HEK293 (cell line): ENCODE results near the gene DENND10.

Experiments used
- CTCF ChIA-PET: fragments of 350-600 bp; formaldehyde crosslinking; extraction: SDS; loops from one replicate; lab custom pipeline; 2021; ENCODE audit warnings: antibody characterized with exemption; lab: Yijun Ruan, JAX
- POLR2A ChIA-PET: fragments of 300-600 bp; formaldehyde crosslinking; extraction: SDS; loops from one replicate; lab custom pipeline; 2020; ENCODE audit warnings: antibody characterized with exemption, inconsistent platforms; lab: Yijun Ruan, JAX
- H3K27ac ChIP-seq: fragments of 200-500 bp; sonication (Bioruptor generic); 2 replicates; pipeline ENCODE4 v1.5.1; 2014; ENCODE audit warnings: low read depth, low read length, control low read depth, inconsistent platforms; ENCODE audit errors: extremely low read depth
- H3K36me3 ChIP-seq, 2 experiments: fragments of 200-500 bp in 1 of 2; sonication (Bioruptor generic) in 1 of 2; 1 replicate in 1 of 2; 2 replicates in 1 of 2; pipeline ENCODE4 v1.5.1; 2014 to 2017; ENCODE audit warnings: inconsistent platforms in 2 of 2, low read length in 2 of 2; ENCODE audit not compliant: control insufficient read depth in 2 of 2, insufficient read depth in 1 of 2
- H3K4me1 ChIP-seq: fragments of 200-500 bp; sonication (Bioruptor generic); 2 replicates; pipeline ENCODE4 v1.5.1; 2014; ENCODE audit warnings: mild to moderate bottlenecking, low read length, inconsistent platforms; ENCODE audit not compliant: control insufficient read depth, insufficient read depth
- H3K4me3 ChIP-seq: 2 replicates; pipeline ENCODE4 v1.5.1; 2011; ENCODE audit warnings: low read depth, mild to moderate bottlenecking, control low read depth, low read length, moderate library complexity
- H3K9me3 ChIP-seq: fragments of 200-500 bp; sonication (Bioruptor generic); 2 replicates; pipeline ENCODE4 v1.5.1; 2014; ENCODE audit warnings: low read depth, low read length, inconsistent platforms; ENCODE audit not compliant: control insufficient read depth, insufficient read depth
- KLF1 ChIP-seq: fragments of 450-650 bp; formaldehyde crosslinking; IDR thresholded peaks from 2 replicates; pipeline ENCODE4 v1.5.1; 2016; ENCODE audit warnings: missing biosample characterization, missing genetic modification characterization
- KLF16 ChIP-seq: fragments of 450-650 bp; formaldehyde crosslinking; IDR thresholded peaks from 2 replicates; pipeline ENCODE4 v1.5.1; 2017; ENCODE audit warnings: missing biosample characterization, missing genetic modification characterization
- KLF8 ChIP-seq: fragments of 450-650 bp; formaldehyde crosslinking; IDR thresholded peaks from 2 replicates; pipeline ENCODE4 v1.5.1; 2016; ENCODE audit warnings: missing biosample characterization, missing genetic modification characterization
- REPIN1 ChIP-seq: fragments of 450-650 bp; formaldehyde crosslinking; IDR thresholded peaks from 2 replicates; pipeline ENCODE4 v1.5.1; 2017; ENCODE audit warnings: missing biosample characterization, missing genetic modification characterization, low read depth
- SCRT1 ChIP-seq: fragments of 450-650 bp; formaldehyde crosslinking; IDR thresholded peaks from 2 replicates; pipeline ENCODE4 v1.5.1; 2016; ENCODE audit warnings: missing biosample characterization, missing genetic modification characterization, borderline replicate concordance
- SP2 ChIP-seq: fragments of 450-650 bp; formaldehyde crosslinking; IDR thresholded peaks from 2 replicates; pipeline ENCODE4 v1.5.1; 2016; ENCODE audit warnings: missing biosample characterization, missing genetic modification characterization
- SP7 ChIP-seq: fragments of 450-650 bp; formaldehyde crosslinking; IDR thresholded peaks from 2 replicates; pipeline ENCODE4 v1.5.1; 2016; ENCODE audit warnings: missing biosample characterization, missing genetic modification characterization
- YY1 ChIP-seq: fragments of 450-650 bp; formaldehyde crosslinking; IDR thresholded peaks from 2 replicates; pipeline ENCODE4 v1.5.1; 2018; ENCODE audit warnings: missing biosample characterization, missing genetic modification characterization
- YY2 ChIP-seq: fragments of 450-650 bp; formaldehyde crosslinking; IDR thresholded peaks from 2 replicates; pipeline ENCODE4 v1.5.1; 2016; ENCODE audit warnings: missing biosample characterization, missing genetic modification characterization
- ZNF175 ChIP-seq: fragments of 450-650 bp; formaldehyde crosslinking; IDR thresholded peaks from 2 replicates; pipeline ENCODE4 v1.5.1; 2016; ENCODE audit warnings: missing biosample characterization, missing genetic modification characterization
- ZNF2 ChIP-seq: fragments of 450-650 bp; formaldehyde crosslinking; IDR thresholded peaks from 2 replicates; pipeline ENCODE4 v1.5.1; 2016; ENCODE audit warnings: missing biosample characterization, missing genetic modification characterization
- ZNF341 ChIP-seq: fragments of 450-650 bp; formaldehyde crosslinking; IDR thresholded peaks from 2 replicates; pipeline ENCODE4; 2016; ENCODE audit warnings: low read depth, missing biosample characterization, missing genetic modification characterization
- ZNF561 ChIP-seq: fragments of 450-650 bp; IDR thresholded peaks from 2 replicates; pipeline ENCODE4 v1.5.1; 2018; ENCODE audit warnings: missing biosample characterization, missing genetic modification characterization, borderline replicate concordance
- ZNF596 ChIP-seq: fragments of 450-650 bp; IDR thresholded peaks from 2 replicates; pipeline ENCODE4 v1.5.0; 2018; ENCODE audit warnings: missing biosample characterization, mild to moderate bottlenecking, missing genetic modification characterization, moderate library complexity
- ZNF658 ChIP-seq: fragments of 450-650 bp; formaldehyde crosslinking; IDR thresholded peaks from 2 replicates; pipeline ENCODE4; 2016; ENCODE audit warnings: missing biosample characterization, missing genetic modification characterization
- ZNF76 ChIP-seq: fragments of 450-650 bp; formaldehyde crosslinking; IDR thresholded peaks from 2 replicates; pipeline ENCODE4; 2016; ENCODE audit warnings: low read depth, missing biosample characterization, missing genetic modification characterization, borderline replicate concordance
- TF ChIP-seq, protein P1 (sequence below): fragments of 450-650 bp; formaldehyde crosslinking; IDR thresholded peaks from 2 replicates; pipeline ENCODE4 v1.5.1; 2016; ENCODE audit warnings: missing biosample characterization, missing genetic modification characterization
- TF ChIP-seq, protein P2 (sequence below): fragments of 450-650 bp; formaldehyde crosslinking; IDR thresholded peaks from 2 replicates; pipeline ENCODE4; 2016; ENCODE audit warnings: missing biosample characterization, missing genetic modification characterization
- TF ChIP-seq, protein P3 (sequence below): fragments of 450-650 bp; formaldehyde crosslinking; IDR thresholded peaks from 2 replicates; pipeline ENCODE4 v1.5.1; 2016; ENCODE audit warnings: missing biosample characterization, missing genetic modification characterization
- TF ChIP-seq, protein P4 (sequence below): fragments of 450-650 bp; formaldehyde crosslinking; optimal IDR thresholded peaks from 2 replicates; pipeline ENCODE3; 2016; ENCODE audit warnings: missing biosample characterization, mild to moderate bottlenecking, missing genetic modification characterization
- TF ChIP-seq, protein P5 (sequence below): fragments of 450-650 bp; formaldehyde crosslinking; IDR thresholded peaks from 2 replicates; pipeline ENCODE4 v1.5.1; 2016; ENCODE audit warnings: missing biosample characterization, missing genetic modification characterization
- TF ChIP-seq, protein P6 (sequence below): fragments of 450-650 bp; formaldehyde crosslinking; IDR thresholded peaks from 2 replicates; pipeline ENCODE4 v1.5.1; 2016; ENCODE audit warnings: missing biosample characterization, missing genetic modification characterization
- TF ChIP-seq, protein P7 (sequence below): sonication (generic); formaldehyde crosslinking; IDR thresholded peaks from 2 replicates; pipeline ENCODE4 v1.8.1; 2022; ENCODE audit warnings: mild to moderate bottlenecking, moderate library complexity, missing genetic modification reagents
- TF ChIP-seq, protein P8 (sequence below): fragments of 450-650 bp; formaldehyde crosslinking; IDR thresholded peaks from 2 replicates; pipeline ENCODE4 v1.5.1; 2016; ENCODE audit warnings: missing biosample characterization, missing genetic modification characterization

The DENND10 gene, protein sequence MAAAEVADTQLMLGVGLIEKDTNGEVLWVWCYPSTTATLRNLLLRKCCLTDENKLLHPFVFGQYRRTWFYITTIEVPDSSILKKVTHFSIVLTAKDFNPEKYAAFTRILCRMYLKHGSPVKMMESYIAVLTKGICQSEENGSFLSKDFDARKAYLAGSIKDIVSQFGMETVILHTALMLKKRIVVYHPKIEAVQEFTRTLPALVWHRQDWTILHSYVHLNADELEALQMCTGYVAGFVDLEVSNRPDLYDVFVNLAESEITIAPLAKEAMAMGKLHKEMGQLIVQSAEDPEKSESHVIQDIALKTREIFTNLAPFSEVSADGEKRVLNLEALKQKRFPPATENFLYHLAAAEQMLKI

DNA sequence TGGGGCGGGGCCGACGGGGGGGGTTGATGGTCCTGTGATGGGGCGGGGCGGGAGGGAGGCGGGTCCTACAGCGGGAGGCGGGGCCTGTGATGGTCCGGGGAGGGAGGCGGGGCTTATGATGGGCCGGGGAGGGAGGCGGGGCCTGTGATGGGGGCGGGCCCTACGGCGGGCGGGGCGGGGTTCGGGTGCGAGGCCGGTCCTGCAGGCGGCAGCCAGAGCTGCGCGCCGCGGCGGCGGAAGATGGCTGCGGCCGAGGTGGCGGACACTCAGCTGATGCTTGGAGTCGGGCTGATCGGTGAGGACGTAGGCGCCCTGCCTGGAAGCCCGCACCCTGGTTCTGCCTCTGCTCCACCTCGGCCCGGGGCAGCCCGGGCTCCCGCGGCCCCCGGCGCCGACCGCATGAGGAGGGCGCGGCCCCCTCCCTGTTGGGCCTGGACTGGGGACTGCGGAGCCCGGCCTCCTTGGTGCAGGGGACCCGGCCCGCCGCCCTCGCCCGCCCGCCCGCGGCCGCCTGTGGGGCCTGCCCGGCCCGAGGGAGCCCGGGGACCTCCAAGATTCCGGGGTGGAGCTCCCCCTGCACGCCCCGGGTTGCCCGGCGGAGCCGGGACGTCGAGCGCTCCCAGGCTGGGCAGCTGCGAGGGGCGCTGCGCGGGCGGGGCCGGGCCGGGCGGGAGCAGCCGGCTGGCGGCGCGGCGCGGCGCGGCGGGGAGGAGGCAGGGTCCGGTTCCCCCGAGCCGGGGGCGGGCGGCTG is at the start of gene DENND10:
Gene DENND10 (plus strand): TSS at position 211 of the 751 bp plus-strand sequence. CDS start 30 bp downstream, at position 241.
- peak within 1 kb of the TSS; percentile 71; the same call in 1 of the 2 replicates for H3K27ac ChIP-seq
- ChIA-PET POLR2A (interaction anchor here (0.6 to 2.5 kb wide), 14 partner anchors 9 to 650 kb away, joined by 3 to 19 read pairs (median 6); partner anchors contain the start of genes CACUL1, EIF3A and SFXN4), CTCF (interaction anchor here (0.6 kb wide), 4 partner anchors 22 to 491 kb away, joined by 3 read pairs; no protein-coding TSS in a partner anchor)
- no peaks in the 10 kb centered on the region for H3K9me3 ChIP-seq
- peaks cover 18 to 34% of the 10 kb centered on the region in 2 experiments; a peak in 2 of 3 replicates for H3K36me3 ChIP-seq
- H3K4me3 ChIP-seq, result peak within 1 kb of the TSS; percentile 65
- peaks cover 6% of the 10 kb centered on the region for H3K4me1 ChIP-seq
- TF ChIP-seq, protein P1, sequence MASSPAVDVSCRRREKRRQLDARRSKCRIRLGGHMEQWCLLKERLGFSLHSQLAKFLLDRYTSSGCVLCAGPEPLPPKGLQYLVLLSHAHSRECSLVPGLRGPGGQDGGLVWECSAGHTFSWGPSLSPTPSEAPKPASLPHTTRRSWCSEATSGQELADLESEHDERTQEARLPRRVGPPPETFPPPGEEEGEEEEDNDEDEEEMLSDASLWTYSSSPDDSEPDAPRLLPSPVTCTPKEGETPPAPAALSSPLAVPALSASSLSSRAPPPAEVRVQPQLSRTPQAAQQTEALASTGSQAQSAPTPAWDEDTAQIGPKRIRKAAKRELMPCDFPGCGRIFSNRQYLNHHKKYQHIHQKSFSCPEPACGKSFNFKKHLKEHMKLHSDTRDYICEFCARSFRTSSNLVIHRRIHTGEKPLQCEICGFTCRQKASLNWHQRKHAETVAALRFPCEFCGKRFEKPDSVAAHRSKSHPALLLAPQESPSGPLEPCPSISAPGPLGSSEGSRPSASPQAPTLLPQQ (tag by site-specific recombination), result peak; percentile 35; the same call in 1 of the 2 replicates
- TF ChIP-seq ZNF76 (tag by site-specific recombination) (peak; percentile 35; the same call in 1 of the 2 replicates), ZNF175 (tag by site-specific recombination) (no peak), REPIN1 (tag by site-specific recombination) (peak; percentile 79; the same call in 1 of the 2 replicates), SP7 (peak; percentile 52; the same call in 1 of the 2 replicates), ZNF658 (tag by site-specific recombination) (no peak), KLF8 (tag by site-specific recombination) (peak; percentile 41; the same call in 1 of the 2 replicates), YY2 (peak; percentile 60), SP2 (peak; percentile 10; the same call in 1 of the 2 replicates), KLF1 (tag by site-specific recombination) (0 out of 2 replicates have a peak, but pooled peaks have one; percentile 14), ZNF341 (no peak), ZNF2 (tag by site-specific recombination) (no peak), YY1 (tag by site-specific recombination) (peak; percentile 76), ZNF596 (tag by site-specific recombination) (peak; percentile 30; the same call in 1 of the 2 replicates), KLF16 (no peak), ZNF561 (tag by site-specific recombination) (peak; percentile 75; the same call in 1 of the 2 replicates), SCRT1 (tag by site-specific recombination) (no peak)
- TF ChIP-seq, protein P2, sequence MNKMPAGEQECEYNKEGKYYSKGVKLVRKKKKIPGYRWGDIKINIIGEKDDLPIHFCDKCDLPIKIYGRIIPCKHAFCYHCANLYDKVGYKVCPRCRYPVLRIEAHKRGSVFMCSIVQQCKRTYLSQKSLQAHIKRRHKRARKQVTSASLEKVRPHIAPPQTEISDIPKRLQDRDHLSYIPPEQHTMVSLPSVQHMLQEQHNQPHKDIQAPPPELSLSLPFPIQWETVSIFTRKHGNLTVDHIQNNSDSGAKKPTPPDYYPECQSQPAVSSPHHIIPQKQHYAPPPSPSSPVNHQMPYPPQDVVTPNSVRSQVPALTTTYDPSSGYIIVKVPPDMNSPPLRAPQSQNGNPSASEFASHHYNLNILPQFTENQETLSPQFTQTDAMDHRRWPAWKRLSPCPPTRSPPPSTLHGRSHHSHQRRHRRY, result no peak
- TF ChIP-seq, protein P3, sequence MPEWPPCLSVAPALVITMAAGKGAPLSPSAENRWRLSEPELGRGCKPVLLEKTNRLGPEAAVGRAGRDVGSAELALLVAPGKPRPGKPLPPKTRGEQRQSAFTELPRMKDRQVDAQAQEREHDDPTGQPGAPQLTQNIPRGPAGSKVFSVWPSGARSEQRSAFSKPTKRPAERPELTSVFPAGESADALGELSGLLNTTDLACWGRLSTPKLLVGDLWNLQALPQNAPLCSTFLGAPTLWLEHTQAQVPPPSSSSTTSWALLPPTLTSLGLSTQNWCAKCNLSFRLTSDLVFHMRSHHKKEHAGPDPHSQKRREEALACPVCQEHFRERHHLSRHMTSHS (tag by site-specific recombination), result no peak
- TF ChIP-seq, protein P4, sequence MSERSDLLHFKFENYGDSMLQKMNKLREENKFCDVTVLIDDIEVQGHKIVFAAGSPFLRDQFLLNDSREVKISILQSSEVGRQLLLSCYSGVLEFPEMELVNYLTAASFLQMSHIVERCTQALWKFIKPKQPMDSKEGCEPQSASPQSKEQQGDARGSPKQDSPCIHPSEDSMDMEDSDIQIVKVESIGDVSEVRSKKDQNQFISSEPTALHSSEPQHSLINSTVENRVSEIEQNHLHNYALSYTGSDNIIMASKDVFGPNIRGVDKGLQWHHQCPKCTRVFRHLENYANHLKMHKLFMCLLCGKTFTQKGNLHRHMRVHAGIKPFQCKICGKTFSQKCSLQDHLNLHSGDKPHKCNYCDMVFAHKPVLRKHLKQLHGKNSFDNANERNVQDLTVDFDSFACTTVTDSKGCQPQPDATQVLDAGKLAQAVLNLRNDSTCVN (tag by site-specific recombination), result peak; percentile 67
- TF ChIP-seq, protein P5, sequence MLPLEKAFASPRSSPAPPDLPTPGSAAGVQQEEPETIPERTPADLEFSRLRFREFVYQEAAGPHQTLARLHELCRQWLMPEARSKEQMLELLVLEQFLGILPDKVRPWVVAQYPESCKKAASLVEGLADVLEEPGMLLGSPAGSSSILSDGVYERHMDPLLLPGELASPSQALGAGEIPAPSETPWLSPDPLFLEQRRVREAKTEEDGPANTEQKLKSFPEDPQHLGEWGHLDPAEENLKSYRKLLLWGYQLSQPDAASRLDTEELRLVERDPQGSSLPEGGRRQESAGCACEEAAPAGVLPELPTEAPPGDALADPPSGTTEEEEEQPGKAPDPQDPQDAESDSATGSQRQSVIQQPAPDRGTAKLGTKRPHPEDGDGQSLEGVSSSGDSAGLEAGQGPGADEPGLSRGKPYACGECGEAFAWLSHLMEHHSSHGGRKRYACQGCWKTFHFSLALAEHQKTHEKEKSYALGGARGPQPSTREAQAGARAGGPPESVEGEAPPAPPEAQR, result no peak
- TF ChIP-seq, protein P6, sequence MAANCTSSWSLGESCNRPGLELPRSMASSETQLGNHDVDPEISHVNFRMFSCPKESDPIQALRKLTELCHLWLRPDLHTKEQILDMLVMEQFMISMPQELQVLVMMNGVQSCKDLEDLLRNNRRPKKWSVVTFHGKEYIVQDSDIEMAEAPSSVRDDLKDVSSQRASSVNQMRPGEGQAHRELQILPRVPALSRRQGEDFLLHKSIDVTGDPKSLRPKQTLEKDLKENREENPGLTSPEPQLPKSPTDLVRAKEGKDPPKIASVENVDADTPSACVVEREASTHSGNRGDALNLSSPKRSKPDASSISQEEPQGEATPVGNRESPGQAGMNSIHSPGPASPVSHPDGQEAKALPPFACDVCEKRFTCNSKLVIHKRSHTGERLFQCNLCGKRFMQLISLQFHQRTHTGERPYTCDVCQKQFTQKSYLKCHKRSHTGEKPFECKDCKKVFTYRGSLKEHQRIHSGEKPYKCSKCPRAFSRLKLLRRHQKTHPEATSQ (tag by site-specific recombination), result peak; percentile 84
- TF ChIP-seq, protein P7, sequence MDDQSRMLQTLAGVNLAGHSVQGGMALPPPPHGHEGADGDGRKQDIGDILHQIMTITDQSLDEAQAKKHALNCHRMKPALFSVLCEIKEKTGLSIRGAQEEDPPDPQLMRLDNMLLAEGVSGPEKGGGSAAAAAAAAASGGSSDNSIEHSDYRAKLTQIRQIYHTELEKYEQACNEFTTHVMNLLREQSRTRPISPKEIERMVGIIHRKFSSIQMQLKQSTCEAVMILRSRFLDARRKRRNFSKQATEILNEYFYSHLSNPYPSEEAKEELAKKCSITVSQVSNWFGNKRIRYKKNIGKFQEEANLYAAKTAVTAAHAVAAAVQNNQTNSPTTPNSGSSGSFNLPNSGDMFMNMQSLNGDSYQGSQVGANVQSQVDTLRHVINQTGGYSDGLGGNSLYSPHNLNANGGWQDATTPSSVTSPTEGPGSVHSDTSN (CRISPR knock-in tag), result 0 out of 2 replicates have a peak, but pooled peaks have one; percentile 42
- TF ChIP-seq, protein P8, sequence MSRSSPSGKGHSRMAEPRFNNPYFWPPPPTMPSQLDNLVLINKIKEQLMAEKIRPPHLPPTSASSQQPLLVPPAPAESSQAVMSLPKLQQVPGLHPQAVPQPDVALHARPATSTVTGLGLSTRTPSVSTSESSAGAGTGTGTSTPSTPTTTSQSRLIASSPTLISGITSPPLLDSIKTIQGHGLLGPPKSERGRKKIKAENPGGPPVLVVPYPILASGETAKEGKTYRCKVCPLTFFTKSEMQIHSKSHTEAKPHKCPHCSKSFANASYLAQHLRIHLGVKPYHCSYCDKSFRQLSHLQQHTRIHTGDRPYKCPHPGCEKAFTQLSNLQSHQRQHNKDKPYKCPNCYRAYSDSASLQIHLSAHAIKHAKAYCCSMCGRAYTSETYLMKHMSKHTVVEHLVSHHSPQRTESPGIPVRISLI (tag by site-specific recombination), result no peak
